Astrocyte of the cerebellum (primary cell): ENCODE data around the gene ZNF423.

ENCODE experiments used
- DNase-seq: peaks from one replicate; pipeline ENCODE4 v3.0.0-alpha.2; 2011; ENCODE audit warnings: low read depth
- H3K4me3 ChIP-seq: 2 replicates; pipeline ENCODE4 v1.5.1; 2011; ENCODE audit warnings: mild to moderate bottlenecking, low read depth, low read length, moderate library complexity
- in situ Hi-C: cut with HindIII; loops from 2 replicates; pipeline ENCODE4 v1.10.0; 2017; ENCODE audit warnings: low sequenced_read_pairs
- TF ChIP-seq, protein P1 (sequence below): IDR thresholded peaks from 2 replicates; pipeline ENCODE4 v1.5.1; 2012; ENCODE audit warnings: low read length, low read depth, moderate library complexity, mild to moderate bottlenecking; ENCODE audit errors: missing control alignments

Gene ZNF423

DNA sequence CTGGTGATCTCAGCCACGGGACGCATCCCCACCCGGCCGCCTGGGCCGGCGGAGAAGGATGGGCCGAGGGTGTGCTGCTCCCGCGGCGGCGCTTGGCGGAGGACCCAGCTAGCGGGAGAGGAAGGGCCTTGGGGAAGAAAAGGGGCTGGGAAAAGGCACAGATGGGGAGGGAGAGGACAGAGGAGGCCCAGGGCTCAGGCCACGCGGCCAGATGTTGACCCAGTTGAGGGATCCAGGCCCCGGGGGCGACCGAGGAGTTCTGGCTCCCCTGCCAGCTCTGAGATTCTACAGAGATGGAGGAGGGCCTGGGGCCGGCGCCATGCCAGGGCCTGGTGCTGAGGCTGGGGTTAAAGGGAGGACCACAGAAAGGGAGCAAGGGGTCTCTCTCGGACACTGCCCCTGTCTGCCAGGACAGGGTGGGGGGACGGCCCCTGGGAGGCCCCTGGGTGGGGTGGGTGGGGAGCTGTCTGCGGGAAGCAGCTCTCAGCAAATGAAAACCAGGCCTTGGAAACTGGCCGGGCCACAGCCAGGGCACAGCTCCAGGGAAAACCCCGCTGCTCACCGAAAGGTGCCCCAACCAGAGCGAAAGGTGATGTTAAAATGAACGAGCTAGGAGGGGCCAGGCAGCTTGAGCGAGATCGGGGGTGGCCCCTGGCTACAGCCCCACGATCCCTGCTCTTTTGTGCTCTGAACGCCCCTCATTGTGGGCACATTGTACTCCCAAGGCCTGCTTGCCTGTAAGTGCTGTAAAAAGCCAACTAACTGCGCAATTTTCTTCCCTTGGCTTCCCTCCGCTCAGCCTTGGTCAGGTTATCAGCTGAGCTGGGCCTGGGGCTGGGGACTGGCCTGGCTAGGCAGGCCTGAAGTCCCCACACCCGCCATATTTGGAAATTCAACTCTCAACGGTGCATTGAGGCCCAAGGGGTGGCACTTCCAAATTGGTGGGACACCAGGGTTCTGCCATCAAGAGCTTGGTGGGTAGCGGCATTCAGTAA is 191.4 kb downstream of the ZNF423 start:
- TF ChIP-seq, protein P1, sequence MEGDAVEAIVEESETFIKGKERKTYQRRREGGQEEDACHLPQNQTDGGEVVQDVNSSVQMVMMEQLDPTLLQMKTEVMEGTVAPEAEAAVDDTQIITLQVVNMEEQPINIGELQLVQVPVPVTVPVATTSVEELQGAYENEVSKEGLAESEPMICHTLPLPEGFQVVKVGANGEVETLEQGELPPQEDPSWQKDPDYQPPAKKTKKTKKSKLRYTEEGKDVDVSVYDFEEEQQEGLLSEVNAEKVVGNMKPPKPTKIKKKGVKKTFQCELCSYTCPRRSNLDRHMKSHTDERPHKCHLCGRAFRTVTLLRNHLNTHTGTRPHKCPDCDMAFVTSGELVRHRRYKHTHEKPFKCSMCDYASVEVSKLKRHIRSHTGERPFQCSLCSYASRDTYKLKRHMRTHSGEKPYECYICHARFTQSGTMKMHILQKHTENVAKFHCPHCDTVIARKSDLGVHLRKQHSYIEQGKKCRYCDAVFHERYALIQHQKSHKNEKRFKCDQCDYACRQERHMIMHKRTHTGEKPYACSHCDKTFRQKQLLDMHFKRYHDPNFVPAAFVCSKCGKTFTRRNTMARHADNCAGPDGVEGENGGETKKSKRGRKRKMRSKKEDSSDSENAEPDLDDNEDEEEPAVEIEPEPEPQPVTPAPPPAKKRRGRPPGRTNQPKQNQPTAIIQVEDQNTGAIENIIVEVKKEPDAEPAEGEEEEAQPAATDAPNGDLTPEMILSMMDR = no peak
- in situ Hi-C loops = no loop called here
- no peak overlapping the region for H3K4me3 ChIP-seq

DNA sequence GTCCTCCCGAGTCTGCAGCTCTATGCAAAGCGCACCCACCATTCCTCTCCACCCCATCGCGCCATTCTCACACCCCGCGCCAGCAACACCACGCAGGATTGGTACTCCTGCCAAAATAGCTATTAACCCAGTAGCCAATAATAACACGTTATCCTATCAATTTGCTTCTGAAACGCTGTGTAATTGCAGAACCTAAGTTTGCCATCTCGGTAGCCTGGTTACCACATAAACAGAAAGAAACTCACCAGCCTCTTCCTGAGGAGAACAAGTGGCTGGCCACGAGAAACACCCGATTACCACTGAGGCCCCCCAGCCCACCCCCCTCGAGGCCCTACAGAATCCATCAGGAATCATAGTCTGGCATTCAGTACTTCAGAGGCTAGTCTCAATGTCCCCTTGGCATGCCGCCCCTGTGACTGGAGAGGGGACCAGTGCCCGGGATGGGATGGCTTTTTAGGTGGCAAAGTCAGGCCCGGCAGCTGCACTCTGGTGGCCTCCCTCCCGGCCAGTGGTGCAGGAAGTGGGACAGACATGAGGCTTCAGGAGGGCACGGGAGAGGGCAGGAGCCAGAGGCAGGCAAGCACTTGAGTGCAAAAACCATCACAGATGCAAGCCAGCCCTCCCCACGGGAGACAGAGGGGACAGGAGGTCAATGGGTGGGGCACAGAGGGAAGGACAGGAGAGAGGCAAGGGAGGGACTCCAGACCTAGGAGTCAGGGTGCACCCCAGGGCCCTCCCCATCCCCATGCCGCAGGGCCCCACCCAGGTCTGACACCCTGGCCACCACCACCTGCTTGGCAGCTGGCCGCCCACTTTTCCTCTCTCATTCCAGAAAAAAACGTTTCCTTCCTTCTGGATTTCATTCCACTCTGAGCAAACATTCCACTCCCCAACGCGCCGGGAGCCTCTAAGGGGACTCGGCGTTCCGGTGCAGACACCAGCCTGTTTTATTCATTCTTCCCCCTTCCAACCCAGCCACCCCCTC is 192.5 kb downstream of the ZNF423 start:
- TF ChIP-seq, protein P1 = no peak
- DNase-seq = peak; percentile 16
- in situ Hi-C loops = no loop called here
- no peak overlapping the region for H3K4me3 ChIP-seq

More for the DNA sequence above, 191.4 kb downstream of the ZNF423 start:
- DNase-seq = no peak

GRCh38 chr16:49662569-49662968 is 193.3 kb downstream of the ZNF423 start:
- DNase-seq = no peak
- H3K4me3 ChIP-seq = no peak overlapping the region
- in situ Hi-C loops = no loop called here
- TF ChIP-seq, protein P1 = no peak

GRCh38 chr16:49661465-49662187 is 194.3 kb downstream of the ZNF423 start:
- H3K4me3 ChIP-seq = no peak overlapping the region
- TF ChIP-seq, protein P1 = no peak
- in situ Hi-C loops = no loop called here
- peak; percentile 49 for DNase-seq

DNA sequence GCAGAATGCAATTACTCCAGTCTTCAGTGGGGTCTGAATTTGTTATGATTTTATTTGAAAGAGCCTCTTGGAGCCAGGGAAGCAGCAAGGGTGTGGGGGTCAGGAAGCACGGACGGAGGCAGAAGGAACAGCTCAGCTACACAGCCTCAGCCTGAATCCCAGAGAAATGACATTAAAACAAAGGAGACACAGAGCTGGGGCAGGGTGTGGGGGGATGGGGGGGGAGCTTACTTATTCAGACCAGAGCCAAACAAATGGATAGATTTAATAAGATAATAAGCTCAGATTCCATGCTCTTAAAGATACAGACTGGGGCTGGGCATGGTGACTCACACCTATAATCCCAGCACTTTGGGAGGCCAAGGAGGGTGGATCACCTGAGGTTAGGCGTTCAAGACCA is 195.3 kb downstream of the ZNF423 start:
- in situ Hi-C loops = no loop called here
- no peak for DNase-seq
- TF ChIP-seq, protein P1 = no peak

More for the DNA sequence above, 195.3 kb downstream of the ZNF423 start:
- H3K4me3 ChIP-seq = no peak overlapping the region
